GM21526 (cell line): Measurements from ENCODE around the gene BLOC1S1.
A peak's percentile ranks its signal among the peaks of the same experiment; 100 is the strongest.

Experiments
- ATAC-seq: cut with Tn5 transposase; IDR thresholded peaks from one replicate; pipeline ENCODE4 v1.9.1; 2021; ENCODE audit warnings: moderate library complexity; ENCODE audit not compliant: unreplicated experiment, low FRiP score

Gene BLOC1S1

DNA sequence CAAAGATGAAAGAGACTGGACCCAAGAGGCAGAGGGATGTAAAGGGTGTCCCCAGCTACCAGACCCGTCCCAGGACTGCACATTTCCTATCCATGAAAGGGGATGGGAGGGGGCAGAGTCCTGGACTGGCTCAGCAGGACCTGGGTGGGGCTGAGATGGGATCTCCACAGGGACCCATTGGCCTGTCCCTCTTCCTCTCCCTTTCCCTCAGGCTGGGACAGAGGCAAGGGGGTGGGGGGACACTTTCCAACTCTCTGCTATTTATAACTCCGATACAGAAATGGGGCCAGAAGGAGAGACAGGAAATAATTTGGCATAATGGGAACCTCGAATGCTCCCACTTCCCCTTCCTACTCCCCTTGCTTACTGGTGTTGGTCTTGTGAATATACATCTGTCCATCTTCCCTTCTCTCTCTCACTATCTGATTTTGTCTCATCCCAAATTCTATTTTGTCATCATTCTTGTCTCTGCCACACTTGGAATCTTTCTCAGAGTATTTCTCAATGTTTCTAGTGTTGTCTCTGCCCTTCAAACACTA is 7.1 kb upstream of the BLOC1S1 start:
- no peak for ATAC-seq

DNA sequence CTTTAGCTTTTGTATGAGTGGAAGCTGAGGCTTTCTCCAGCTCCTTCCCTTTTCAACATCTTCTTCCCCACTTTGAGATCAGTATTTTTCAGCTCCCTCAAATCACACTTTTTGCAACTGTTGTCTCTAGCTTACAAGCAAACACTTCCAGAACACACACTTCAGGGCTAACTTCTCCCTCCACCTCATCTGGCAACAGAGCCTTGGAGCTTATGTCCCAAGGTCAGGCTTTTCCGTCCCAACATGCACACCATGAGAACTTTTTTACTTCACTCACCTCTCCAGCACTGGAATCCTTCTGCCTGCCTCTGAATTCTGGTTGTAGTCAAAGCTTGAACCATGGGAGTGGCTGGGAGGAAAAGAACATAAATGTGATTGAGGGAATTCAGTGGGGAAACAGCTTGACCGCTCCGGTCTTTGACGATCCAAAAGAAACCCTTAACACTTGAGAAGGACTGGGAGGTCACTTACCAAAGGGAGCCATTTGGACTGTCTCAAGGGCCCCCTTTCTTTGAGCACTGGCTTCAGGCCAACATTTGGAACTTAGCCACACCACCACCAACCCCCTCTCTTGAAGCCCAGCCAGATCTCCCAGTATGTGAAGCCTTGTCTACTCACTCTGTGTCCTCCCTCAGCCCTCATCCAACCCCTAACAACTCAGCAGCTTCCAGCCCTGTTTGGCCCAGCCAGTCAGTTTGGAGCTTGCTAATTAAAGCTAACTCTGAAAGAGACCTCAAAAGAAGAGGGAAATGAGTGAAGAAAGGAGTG is 3.9 kb upstream of the BLOC1S1 start:
- ATAC-seq, result no peak

DNA sequence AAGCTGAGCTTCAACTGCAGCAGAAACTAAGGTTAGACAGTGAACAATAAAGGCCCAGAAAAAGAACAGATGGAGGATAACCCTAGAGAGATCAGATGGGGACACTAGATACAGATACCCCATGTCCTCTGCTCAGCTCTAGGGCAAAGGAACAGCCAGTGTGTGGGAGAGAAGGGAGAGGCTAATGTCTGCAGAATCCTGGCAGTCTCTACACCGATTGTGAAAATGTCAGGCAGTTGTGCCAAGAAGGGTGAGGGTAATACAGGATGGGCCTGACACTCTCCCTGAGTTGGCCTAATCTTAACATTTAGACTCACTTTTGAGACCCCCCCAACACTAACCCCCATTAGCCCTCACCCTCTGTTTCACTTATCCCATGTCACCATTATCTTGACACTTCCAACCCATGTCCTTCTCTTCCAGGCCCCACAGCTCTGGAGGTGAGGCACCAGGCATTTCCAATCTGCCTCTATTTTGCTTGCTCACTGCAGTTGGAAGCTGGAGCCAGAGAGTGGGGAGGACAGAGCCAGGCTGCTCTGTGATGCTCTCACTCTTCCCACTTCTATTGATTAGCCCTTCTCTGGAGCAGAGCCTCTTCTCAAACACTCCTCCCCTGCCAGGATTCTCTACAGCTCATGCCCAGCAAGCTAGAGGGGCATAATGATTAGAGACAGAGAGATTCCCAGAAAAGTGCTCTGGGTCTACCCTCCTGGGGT is 3.0 kb upstream of the BLOC1S1 start:
- ATAC-seq, result no peak

DNA sequence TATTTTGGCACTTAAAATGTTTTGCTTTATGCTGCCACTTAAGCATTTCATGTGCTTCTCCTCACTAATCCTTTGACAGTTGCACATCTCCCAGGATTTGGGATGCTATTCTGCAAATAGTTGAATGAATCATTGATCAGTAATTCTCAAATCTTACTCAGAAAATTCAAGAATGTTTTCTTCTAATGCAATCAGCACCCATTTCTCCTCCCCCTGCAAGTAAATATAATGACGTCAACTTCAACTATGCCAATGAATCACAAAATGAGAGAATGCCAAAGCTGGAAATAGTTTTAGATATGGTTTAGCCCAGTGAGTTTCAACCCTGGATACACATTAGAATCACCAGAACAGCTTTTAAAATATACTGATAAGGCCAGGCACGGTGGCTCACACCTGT is 2.1 kb upstream of the BLOC1S1 start:
- no peak for ATAC-seq

DNA sequence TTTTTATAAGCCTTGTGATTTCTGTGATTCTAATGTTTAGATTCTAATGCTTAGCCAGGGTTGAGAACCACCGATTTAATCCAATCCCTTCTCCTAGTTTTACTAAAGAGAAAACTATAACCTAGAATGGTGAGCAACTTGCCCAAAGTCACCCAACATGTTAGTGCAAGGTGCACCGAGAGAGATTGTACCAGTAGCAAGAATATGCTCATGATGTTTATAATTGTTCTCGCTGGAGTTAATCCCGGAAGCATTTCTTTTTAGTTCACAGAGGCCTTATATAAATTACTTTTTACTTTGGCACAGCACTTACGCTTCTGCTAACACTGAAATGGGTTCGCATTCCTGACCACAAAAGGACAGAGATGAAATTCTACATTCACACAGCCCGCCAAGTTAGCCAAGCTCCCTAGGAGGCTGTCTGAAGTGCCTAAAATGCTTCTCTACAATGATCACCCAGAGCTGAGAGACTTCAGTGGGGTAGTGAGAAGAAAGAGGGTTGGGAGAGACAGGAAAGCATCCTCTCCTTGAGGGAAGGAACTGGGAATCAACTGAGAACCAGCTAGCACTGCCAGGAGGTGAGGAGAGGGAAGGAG is 579 bp upstream of the BLOC1S1 start:
- ATAC-seq, result no peak

DNA sequence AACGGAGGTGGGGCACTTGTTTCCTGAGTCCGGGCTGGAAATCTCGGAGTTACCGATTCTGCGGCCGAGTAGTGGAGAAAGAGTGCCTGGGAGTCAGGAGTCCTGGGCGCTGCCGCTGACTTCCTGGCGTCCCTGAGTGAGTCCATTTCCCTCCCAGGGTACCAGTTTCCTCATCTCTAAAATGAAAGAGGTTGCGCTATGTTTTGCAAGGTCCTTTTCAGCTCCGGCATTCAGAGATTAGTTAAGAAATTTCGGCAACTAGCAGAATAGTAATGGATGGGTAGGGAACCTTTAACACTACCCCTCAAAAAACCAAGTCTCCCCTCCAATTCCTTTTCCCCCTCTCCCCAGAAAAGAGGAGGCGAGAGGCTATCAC is 724 bp downstream of the BLOC1S1 start:
- peak; percentile 29 for ATAC-seq

DNA sequence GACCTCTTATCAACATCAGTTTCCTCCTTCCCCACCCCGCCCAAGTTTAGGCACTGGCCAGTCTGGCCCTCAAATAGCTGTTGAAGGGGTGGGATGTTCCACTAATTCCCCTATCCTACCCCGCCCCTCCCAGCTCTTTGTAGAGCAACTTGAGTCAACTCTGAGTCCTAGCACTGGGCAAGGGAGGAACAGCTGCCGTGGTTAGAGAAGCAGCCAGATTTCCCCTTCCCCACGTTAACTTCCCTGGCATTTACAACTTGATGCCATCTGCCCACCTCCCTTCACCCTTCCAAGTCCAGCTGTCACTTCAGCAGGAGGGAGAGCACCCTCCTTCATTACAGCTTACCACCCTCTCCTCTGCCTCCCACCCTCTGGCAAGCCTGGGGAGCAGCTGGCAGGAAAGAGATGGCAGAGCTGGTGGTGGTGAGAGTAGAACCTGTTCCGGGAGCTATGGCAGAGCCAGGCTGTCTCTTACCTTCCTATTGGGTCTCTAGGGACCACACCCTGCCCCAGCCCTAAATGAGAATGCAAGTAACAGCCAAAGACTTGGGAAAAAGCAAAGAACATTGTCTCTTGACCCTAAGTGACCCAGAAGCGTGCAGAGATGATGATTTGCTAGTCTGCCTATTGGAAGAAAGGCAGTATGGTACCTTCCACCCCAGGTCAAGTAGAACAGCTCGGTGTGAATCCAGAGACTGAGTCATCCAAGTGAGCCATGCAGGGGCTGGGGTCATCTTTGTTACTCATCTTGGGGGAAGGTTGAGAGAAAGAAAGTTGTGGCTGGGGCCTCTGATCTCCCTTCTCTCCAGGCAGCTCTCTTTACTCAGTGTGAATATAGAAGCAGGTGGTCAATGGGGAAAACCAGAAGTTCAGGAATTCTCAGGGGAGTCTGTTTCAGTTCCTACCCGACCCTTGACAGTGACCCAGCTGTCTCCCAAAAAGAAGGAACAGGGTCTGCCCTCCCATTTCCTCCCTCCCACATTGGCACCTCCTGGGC is 1.5 kb downstream of the BLOC1S1 start:
- ATAC-seq, result no peak

DNA sequence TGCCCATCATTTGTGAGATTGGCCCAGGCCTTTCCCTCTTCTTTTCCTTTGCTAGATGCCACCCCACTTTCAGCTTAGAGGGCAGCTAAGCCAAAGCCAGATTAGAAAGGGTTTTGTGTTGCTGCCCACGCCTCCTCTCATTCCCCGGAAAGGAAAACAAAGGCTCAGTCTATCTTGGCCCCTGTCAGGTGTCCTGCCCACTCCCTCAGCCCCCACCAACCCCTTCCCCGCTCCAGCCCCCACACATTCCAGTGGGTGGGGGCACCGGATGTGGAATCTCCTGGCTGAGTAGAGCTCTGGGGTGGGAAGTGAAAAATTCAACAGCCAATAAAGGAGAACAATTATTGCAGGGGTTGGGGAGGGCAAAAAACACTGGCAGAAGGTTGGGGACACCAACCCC is 2.2 kb downstream of the BLOC1S1 start:
- no peak for ATAC-seq

DNA sequence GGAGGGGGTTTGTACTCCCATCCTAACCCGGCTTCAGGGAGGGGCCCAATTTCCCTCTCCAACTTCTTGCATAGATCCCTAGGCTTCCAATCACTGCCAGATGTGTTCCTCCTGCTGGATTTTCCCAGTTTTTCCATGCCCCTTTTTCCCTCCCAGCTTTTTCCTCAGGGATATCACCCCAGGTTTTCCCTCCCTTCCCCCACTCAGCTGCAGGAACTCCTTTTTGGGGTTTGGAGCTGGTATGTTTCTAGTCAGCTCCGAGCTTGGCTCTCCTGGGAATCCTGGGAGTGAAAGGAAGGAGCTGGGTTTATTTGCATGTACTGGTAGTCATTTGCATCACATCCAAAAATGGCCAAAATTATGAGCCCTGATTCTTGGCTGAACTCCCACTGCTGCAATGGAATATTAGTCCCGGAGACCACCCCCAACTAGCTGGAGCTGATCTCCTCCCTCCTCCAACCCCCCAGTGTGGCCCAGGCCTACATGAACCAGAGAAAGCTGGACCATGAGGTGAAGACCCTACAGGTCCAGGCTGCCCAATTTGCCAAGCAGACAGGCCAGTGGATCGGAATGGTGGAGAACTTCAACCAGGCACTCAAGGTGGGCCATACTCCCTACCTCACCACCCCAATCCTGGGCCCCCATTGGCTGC is 2.9 kb downstream of the BLOC1S1 start:
- no peak for ATAC-seq

DNA sequence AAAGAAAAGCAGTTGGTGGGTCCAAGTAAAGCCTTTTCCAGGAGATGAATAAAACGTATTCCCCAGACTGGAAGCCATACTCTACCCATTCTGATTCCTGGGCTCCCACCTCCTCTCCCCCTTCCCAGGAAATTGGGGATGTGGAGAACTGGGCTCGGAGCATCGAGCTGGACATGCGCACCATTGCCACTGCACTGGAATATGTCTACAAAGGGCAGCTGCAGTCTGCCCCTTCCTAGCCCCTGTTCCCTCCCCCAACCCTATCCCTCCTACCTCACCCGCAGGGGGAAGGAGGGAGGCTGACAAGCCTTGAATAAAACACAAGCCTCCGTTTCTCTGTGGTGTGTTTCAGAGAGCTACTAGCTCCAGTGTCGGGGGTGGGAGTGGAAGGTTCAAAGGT is 3.5 kb downstream of the BLOC1S1 start:
- ATAC-seq, result no peak

DNA sequence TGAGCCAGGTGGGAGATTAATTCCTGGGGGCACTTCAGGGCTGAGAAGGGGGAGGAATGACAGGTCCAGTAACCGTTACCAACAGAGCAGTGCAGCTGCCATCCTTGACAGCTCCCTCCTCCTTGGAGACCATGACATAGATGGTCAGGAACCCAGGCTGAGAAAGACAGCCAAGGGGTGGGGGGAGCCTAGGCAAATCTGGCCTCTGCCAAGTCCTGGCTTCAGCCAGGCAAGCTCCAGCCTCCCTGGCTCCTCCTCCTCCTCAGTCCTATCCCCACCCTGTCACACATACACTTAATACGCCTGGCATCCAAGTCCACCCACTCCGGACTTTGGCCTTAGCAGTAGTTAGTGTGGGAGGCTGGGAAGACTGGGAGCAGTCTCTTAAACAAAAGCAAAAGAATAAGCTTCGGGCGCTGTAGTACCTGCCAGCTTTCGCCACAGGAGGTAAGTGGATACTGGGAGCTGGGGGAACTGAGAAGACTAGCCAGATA is 4.3 kb downstream of the BLOC1S1 start, which contains the start of gene RDH5:
Gene RDH5 (plus strand): TSS at position 323 of the 494 bp plus-strand sequence. CDS start 792 bp downstream, outside the sequence.
- no peak for ATAC-seq

DNA sequence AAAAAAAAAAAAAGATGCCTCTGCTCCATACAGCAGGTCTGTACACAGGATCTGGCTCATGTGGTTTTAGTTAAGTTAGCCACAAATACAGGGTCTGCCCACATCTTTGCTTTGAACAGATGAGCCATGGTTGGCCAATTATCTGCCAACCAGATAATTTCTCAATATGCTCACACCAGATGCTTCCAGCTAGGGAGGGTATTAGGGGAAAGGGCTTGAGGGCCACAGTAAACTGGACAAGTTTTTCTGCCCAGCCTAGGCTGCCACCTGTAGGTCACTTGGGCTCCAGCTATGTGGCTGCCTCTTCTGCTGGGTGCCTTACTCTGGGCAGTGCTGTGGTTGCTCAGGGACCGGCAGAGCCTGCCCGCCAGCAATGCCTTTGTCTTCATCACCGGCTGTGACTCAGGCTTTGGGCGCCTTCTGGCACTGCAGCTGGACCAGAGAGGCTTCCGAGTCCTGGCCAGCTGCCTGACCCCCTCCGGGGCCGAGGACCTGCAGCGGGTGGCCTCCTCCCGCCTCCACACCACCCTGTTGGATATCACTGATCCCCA is 5.1 kb downstream of the BLOC1S1 start:
- ATAC-seq, result no peak

DNA sequence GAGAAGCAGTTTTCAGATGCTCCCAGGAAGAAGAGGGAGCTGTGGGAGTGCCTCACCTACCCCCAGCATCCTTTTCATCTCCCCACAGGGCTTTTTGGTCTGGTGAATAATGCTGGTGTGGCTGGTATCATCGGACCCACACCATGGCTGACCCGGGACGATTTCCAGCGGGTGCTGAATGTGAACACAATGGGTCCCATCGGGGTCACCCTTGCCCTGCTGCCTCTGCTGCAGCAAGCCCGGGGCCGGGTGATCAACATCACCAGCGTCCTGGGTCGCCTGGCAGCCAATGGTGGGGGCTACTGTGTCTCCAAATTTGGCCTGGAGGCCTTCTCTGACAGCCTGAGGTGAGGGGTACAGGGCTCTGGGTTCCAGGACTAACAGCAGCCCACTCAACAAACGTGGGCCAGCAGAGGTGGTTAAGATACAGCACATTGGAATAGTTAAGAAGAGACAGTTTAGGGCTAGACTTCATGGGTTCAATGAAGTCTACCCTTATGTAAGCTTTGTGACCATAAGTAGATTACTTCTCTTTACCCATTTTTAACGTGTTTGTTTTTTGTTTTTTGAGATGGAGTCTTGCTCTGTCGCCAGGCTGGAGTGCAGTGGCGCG is 5.9 kb downstream of the BLOC1S1 start:
- ATAC-seq, result no peak

DNA sequence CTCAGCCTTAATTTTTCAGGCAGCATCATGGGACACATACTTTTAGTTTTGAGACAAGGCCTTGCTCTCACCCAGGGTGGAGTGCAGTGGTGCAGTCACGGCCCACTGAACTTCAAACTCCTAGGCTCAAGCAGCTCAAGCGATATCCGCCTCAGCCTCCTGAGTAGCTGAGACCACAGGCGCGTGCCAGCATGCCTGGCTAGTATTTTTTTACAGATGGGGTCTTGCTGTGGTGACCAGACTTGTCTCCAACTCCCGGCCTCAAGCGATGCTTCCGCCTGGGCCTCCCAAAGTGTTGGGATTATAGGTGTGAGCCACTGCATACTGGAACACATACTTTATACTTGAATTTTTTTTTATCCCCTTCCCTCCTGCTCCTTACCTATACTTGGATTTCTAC is 7.1 kb downstream of the BLOC1S1 start:
- ATAC-seq, result no peak

DNA sequence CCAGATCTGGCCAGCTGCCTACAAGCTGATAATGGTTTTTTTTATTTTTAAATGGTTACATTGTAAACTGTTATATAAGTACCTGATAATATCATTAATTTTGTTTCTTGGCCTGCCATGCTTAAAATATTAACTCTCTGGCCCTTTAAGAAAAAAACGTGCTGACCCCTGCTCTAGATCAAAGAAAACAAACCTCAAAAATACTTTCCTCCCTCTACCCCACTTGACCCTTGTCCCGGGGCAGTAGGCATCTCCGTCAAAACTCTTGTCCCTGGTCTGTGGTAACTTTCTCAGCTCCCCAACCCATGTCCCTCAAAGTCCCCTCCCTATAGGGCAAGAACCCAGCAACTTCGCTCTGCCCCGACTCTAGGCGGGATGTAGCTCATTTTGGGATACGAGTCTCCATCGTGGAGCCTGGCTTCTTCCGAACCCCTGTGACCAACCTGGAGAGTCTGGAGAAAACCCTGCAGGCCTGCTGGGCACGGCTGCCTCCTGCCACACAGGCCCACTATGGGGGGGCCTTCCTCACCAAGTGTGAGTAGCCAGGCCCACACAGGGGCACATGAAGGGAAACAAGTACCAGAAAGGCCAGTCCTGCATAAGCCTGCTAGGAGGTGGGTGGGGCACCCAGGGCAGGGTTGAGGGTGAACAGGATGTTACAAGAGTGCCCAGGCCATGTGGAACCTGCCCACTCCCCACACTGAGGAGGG is 7.8 kb downstream of the BLOC1S1 start:
- no peak for ATAC-seq

DNA sequence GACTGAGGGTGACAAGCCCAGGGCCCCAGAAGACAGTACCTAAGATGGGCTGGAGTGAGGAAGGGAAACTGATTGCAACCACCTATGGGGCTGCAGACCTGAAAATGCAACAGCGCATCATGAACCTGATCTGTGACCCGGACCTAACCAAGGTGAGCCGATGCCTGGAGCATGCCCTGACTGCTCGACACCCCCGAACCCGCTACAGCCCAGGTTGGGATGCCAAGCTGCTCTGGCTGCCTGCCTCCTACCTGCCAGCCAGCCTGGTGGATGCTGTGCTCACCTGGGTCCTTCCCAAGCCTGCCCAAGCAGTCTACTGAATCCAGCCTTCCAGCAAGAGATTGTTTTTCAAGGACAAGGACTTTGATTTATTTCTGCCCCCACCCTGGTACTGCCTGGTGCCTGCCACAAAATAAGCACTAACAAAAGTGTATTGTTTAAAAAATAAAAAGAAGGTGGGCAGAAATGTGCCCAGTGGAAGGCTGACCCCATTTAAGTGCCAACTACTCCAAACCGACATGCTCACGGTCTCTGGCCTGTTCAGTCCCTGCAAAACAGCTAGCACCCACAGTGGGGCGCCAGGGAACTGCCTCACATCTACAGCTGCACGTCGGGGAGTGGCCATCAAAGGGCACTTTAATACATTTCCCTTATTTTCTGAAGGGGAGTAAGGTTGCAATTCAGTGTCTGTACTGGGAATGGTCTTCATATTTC is 8.5 kb downstream of the BLOC1S1 start:
- ATAC-seq, result no peak

DNA sequence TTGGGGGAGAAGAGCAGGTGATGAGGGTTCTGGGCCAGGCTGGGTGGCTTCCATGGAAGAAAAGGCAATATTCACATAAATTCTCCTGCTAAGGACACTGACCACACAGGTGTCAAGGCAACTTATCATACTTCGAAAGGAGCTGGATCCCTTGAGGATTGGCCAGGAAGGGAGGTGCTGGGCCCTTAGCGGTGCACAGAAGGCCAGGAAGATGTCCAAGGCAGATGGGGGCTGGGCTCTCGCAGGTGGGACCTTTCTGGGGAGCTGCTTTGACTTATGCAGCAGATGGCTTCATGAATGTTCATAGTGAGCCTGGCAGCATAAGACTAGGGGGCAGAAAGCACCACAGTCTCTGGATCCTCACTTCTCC is 9.1 kb downstream of the BLOC1S1 start:
- no peak for ATAC-seq

DNA sequence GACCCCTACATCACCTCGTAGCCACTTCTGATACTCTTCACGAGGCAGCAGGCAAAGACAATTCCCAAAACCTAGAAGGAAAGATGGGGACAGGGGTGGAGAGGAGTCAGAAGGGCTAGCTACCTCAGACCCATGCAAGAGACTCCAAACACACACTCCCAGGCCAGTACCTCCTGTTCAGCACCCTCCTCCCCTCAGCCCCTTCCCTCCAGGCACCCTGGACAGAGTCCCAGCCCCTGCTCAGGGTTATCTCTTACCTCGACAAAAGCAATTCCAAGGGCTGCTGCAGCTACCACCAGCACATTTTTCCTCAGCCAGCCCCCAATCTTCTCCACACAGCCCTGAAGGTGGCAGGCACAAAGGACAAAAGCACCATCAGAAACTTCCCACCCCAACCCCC is 9.7 kb downstream of the BLOC1S1 start:
- ATAC-seq, result no peak
